GM12801 (cell line): ENCODE results near the gene TUBA4A.

Experiments
- TF ChIP-seq, protein P1 (sequence below): IDR thresholded peaks from one replicate; pipeline ENCODE4 v1.5.1; 2011; ENCODE audit warnings: control low read depth; ENCODE audit not compliant: insufficient read length; ENCODE audit errors: extremely low read depth

TUBA4A gene

DNA sequence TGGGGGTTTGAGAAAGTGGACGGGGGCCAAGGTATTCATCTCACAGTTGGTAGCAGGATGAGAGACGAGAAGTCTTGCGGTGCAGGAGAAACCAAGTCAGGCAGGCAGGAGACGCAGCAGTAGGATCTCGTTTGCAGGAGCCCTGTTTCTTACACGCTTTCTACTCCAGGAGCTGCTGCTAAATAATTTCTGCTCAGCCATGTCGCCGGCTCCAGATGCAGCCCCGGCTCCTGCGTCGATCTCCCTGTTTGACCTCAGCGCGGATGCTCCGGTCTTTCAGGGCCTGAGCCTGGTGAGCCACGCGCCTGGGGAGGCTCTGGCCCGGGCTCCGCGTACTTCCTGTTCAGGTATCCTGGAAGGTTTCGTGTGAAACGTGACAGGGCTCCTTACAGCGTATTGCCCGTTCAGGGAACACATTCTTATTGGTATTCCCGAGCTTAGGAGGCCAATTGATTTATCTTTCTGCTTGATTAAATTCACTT, 23.6 kb downstream of the TUBA4A start:
- TF ChIP-seq, protein P1, sequence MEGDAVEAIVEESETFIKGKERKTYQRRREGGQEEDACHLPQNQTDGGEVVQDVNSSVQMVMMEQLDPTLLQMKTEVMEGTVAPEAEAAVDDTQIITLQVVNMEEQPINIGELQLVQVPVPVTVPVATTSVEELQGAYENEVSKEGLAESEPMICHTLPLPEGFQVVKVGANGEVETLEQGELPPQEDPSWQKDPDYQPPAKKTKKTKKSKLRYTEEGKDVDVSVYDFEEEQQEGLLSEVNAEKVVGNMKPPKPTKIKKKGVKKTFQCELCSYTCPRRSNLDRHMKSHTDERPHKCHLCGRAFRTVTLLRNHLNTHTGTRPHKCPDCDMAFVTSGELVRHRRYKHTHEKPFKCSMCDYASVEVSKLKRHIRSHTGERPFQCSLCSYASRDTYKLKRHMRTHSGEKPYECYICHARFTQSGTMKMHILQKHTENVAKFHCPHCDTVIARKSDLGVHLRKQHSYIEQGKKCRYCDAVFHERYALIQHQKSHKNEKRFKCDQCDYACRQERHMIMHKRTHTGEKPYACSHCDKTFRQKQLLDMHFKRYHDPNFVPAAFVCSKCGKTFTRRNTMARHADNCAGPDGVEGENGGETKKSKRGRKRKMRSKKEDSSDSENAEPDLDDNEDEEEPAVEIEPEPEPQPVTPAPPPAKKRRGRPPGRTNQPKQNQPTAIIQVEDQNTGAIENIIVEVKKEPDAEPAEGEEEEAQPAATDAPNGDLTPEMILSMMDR = no peak

DNA sequence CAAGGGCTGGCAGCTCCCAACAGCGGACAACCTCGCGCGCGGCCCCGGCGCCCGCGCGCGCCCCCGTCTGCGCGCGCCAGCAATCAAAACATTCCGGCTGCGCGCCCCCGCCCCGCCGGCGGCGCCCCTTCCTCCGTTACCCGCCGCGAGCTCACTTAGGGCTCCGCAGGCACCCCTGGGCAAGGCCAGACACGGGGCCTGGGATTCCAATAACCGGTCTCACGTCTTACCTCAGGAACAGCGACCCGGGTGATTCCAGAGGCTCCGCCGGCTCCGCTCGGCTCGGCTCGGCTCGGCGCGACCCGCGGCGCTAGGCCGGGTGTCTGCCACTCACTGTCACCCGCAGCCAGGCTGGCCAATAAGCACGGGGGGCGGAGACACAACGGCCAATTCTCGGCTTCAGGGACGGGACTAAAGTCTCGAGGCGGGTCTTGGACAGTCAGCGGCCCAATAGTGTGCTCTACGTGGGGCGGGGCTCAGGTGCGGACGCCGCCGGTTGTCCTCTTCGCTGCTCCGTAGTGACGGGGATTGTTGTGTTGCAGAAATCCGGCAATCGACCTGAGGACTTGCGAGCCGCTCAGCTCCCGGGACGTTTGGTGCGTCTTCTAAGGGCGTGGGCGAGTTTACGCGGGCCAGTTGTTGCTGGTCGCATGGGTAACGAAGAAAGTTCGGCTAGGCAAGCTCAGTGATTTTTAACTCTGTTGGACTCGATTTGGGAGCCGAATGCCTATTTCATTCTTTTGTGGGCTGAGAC, 24.2 kb downstream of the TUBA4A start, which contains the start of the genes ANKZF1 and ATG9A:
TSS of gene ANKZF1 (plus strand) at position 502 of the 754 bp plus-strand sequence. CDS start 452 bp downstream, outside the sequence.
TSS of gene ATG9A (minus strand) at position 332 of the 754 bp plus-strand sequence. CDS start 1,612 bp downstream, outside the sequence.
- TF ChIP-seq, protein P1 = no peak

DNA sequence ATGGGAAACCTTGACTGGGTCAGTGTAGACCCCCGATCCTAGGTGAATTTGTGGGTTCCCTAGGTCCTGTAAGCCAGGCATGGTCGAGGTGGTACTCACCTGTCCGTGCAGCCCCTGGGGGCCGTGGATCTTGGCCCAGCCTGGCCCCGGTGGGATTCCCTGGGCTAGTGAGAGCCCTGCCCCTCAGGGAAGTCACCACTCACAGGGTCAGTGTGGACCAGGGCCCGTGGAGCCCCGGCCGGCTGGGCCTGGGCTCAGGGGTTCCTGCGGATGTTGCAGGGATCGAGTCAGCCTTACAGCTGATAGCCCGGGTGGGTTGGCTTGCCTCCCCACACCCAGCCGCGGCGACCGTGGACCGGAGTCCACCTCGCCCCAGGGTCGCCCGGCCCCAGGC, 24.8 kb downstream of the TUBA4A start:
- TF ChIP-seq, protein P1 = no peak

DNA sequence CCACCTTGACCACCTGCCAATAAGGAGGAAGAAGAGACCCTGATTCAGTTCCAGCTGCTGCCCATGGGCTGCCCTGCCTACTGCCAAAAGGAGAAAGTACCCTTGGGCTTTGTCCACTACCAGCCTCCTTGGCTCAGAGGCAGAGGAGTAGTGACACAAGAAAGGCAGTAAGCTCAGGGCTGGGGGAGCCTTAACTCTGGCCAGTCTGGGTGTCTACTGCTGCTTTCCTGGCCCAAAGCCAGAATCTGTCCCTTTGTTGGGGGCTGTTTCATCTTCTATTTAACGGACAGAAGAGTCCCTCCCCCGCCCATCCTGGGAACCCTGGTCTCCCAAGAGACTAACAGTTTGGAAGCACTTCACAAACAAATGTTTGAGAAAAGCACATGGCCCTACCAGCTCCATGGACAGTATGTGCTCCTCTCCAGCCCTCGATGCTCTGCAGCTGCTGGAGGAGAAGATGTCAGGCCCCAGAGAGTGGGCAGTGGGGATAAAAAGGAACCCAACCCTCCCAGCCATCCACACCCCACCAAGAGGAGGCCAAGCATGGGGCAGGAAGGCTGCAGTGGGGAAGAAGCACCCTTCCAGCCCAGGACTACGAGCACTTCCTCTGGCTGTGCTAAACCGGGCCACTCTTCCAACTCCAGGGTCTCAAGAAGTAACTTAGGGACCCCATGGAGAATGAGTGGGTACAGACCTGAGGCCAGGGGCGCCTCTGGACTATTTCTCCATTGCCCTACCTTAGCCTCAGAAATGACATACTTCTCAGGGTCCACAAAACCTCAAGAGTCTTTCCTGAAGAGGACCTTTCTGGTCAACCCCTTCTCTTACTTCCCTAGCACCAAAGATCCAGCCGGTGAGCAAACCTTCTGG, 25.4 kb downstream of the TUBA4A start:
- TF ChIP-seq, protein P1 = no peak

DNA sequence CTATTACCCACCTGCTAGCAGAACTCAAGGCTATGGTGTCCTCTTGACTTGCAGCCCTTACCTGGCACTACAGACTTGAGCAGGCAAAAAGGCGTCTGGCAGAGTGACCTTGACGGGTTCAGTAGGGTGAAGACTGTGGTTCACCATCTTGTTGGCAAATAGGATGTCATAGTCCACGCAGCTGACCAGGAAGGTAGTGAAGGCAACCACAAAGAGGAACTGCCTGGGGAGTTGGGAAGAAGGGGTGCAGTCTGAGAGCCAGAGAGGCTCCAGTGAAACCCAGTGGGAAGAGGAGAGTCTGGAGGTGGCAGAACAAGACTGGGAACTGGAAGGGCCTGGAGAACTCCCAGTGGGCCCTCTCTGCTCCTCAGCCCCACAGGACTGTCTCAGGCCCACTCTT, 28.4 kb downstream of the TUBA4A start:
- TF ChIP-seq, protein P1 = no peak

DNA sequence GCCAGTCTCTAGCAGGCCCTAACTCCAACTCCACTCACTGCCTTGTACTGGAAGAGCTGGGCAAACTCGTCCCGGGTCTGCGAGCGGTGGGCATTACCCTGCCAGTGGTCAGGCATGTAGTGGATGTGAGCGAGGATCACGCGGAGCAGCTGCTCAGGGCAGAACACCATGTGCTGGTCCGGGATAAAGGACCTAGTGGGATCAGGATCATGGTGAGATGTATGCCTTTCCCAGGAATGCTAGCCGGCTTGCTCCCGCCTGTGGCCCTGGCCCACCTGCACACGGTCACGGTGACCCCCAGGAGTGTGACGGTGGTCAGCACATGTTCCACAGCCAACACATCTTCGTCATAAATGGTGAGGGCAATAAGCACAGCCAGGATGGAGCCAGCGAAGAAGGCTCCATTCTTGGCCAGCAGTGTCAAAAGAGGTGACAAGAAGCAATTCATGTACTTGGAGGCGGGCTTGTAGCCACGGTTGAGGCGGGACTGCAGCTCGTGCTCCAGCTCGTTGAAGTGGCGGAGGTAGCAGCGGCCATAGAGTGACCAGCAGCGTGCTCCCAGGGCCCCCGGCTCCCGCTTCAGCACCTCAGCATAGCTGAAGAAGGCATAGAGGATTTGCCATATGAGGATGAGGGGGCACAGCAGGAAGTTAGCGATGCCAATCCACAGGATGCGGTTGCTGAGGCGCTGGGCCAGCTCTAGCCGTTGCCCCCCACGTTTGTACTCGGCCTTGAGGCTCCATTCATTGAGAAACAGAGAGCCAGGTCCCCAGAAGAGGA, 29.7 kb downstream of the TUBA4A start:
- TF ChIP-seq, protein P1 = no peak
